Erythroblast (primary cell): ENCODE data around the gene AGPAT2.

Experiments
- GATA1 ChIP-seq: IDR thresholded peaks from 2 replicates; pipeline ENCODE4 v1.6.1; 2011; ENCODE audit warnings: low read depth, mild to moderate bottlenecking, control low read depth, low read length, moderate library complexity
- POLR2A ChIP-seq: IDR thresholded peaks from 2 replicates; pipeline ENCODE4 v1.6.1; 2011; ENCODE audit warnings: mild to moderate bottlenecking, low read length

GRCh38 chr9:136723989-136724388, 36.7 kb upstream of the AGPAT2 start:
- TF ChIP-seq POLR2A (no peak), GATA1 (no peak)
